GM10847 (cell line): ENCODE measurements around the gene MARS1.

Source experiments
- POLR2A ChIP-seq: IDR thresholded peaks from 2 replicates; pipeline ENCODE4 v1.6.1; 2011; ENCODE audit not compliant: insufficient read length; ENCODE audit errors: extremely low read depth

Gene MARS1

GRCh38 chr12:57517187-57517586, 29.3 kb downstream of the MARS1 start:
- no peak for TF ChIP-seq POLR2A

GRCh38 chr12:57518176-57518919, 30.5 kb downstream of the MARS1 start:
- no peak for TF ChIP-seq POLR2A

GRCh38 chr12:57518920-57519795, 31.3 kb downstream of the MARS1 start:
- TF ChIP-seq POLR2A = no peak

- TF ChIP-seq POLR2A = no peak
Measured at GRCh38 chr12:57519796-57520052, 31.9 kb downstream of the MARS1 start.

GRCh38 chr12:57520053-57520818, 32.4 kb downstream of the MARS1 start, which contains the start of gene DDIT3:
Gene DDIT3, minus strand, starts transcription at chr12:57520514. Its CDS starts 3,108 bp downstream, at chr12:57517406.
- peak; percentile 98 for TF ChIP-seq POLR2A

- TF ChIP-seq POLR2A = no peak
Measured at GRCh38 chr12:57521525-57522010, 33.7 kb downstream of the MARS1 start.

GRCh38 chr12:57522011-57522886, 34.4 kb downstream of the MARS1 start, which contains the start of gene MBD6:
Gene MBD6, plus strand, starts transcription at chr12:57522824. Its CDS starts 1,480 bp downstream, at chr12:57524304.
- TF ChIP-seq POLR2A = peak; percentile 31

- TF ChIP-seq POLR2A = no peak
Measured at GRCh38 chr12:57522887-57523705, 35.2 kb downstream of the MARS1 start.

- TF ChIP-seq POLR2A = no peak
Measured at GRCh38 chr12:57523706-57524614, 36.1 kb downstream of the MARS1 start.

GRCh38 chr12:57524814-57525614, 37.1 kb downstream of the MARS1 start:
- no peak for TF ChIP-seq POLR2A

- TF ChIP-seq POLR2A = no peak
Measured at GRCh38 chr12:57525615-57526383, 37.9 kb downstream of the MARS1 start.
